IPS DF 19.7 (cell line): ENCODE results near the gene ARL4C.

ENCODE experiments used
- DNase-seq: peaks from one replicate; pipeline ENCODE4 v3.0.0-alpha.2; 2013; ENCODE audit warnings: low read depth, low spot score

ARL4C gene, protein sequence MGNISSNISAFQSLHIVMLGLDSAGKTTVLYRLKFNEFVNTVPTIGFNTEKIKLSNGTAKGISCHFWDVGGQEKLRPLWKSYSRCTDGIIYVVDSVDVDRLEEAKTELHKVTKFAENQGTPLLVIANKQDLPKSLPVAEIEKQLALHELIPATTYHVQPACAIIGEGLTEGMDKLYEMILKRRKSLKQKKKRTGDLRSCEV

DNA sequence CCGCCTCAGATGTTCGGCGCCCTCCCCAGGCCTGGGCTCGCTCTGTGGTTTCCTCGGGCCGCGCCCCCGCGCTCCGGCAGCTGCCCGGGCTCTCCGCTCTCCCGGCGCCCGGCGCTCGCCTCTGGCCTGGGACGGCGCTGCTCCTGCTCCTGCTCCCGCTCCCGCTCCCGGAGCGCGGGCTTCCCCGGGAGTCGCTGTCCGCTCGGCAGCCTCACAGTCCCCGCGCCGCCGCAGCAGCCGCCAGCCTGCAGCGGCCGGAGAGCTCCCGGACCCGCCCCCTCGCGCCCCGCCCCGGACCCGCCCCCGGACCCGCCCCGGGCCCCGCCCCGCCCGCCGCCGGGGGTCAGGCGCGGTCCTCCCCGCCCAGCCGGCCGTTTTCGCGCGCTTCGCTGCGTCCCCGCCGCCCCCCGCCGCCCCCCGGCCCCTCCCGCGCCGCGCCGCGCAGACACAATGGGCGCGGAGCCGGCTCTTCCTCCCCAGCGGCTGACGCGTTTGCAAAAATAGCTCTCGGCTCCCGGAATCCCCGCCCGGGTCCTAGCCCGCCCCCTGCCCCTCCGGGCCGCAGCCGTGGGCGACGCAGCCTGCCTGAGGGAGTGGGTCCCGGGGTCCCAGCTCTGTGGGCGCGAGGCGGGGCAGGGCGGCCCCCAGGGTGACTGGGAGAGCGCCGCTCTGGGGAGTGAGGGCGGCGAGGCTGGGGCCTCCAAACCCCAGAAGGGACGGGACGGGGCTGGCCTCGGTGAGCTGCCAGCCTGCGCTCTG lies at the start of gene ARL4C:
Gene ARL4C (minus strand): TSS at position 247 of the 759 bp plus-strand sequence. CDS start 495 bp downstream, outside the sequence.
- no peak for DNase-seq

- DNase-seq, result peak; percentile 50
Observed at GRCh38 chr2:234544659-234545611, 48.1 kb upstream of the ARL4C start.

- no peak for DNase-seq
Observed at GRCh38 chr2:234542742-234543141, 45.9 kb upstream of the ARL4C start.

DNA sequence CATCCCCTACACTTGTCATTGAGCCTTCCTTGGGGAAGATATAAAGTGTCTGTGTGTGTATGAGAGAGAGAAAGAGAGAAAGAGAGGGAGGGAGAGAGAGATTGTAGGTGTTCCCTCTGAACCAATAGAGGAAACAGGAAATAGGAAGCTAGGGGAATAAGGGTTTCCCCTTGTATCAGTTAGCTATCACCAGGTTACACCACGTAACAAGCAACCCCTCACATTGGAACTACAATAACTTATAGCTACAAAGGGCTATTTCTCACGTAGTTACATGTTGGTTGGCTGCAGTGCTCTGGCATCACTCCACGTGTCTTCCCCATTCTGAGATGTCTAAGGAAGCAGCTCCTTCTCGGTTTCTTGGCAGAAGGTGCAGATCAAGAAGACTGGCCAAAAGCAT lies 41.0 kb upstream of the ARL4C start:
- no peak for DNase-seq

DNA sequence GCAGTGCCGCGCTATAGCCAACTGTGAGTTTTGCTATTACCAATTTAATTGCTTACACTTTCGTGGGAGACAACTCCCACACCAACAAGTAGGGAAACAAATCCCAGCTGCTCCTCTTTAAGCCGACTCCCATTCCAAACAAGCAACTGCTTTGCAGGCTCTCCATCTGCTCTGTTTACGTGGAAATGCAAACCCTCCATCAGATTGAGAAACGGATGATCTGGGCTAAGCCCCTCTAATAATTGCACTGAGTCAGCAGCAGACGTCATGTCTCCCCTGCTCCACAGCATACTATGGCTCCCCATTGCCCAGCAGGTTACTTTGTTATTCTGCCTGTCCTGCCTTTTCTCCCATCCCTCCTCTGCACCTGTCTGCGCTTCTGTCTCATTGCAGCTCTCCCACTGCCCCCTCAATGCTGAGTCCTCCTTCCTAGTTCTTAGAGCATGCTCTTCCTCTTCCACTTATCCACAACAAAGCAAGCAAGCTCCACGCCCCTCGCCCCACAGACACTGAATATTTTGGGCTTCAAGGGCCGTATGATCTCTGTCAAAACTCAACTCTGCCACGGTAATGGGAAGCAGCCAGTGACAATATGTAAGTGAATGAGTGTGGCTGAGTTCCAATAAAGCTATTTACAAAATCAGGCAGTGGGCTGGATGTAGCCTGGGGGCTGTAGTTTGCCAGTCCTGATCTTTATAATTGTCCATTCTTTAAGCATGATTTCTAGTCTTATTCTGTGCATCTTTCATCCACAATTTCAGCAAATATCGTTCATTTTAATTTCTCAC lies 39.5 kb upstream of the ARL4C start:
- DNase-seq, result no peak

GRCh38 chr2:234535464-234535863 lies 38.6 kb upstream of the ARL4C start:
- DNase-seq, result no peak

DNA sequence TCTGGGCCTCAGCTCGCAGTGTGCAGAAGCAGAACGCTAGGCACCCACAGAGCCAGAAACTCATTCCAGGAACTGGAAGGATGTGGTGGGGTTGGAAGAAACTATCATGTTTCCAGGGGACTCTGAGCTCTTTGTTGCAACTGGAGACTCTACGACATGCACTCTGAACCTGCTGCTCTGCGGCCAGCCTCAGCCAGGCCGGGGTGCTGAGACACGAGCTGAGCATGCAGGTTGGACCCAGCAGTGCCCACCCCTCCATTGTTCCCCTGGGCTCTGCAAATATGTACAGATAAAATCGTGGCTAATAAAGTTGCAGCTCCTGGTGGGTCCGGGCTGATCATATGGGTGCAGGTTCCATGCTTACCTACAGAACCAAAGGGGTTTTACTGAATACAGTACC lies 37.6 kb upstream of the ARL4C start:
- DNase-seq, result no peak

DNA sequence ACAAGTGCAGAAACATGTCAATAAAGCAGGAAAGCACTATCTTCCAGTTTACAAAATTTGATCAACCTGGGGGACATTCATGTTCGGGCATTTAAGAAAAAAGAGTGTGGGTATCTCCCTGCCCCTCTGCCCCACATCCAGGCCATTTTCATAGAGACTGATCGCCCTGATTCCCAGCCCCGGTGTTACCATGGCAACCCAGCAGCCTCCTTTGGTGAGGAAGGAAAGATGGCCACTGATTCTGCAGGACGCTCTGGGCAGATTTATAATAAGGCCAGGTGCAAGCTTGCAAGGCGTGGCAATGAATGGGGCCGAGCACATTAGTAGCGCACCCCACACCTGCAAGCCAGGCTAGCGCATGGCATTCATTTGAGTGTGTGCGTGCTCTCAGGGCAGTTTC lies 36.7 kb upstream of the ARL4C start:
- no peak for DNase-seq

GRCh38 chr2:234528410-234529148 lies 31.7 kb upstream of the ARL4C start:
- DNase-seq, result no peak

DNA sequence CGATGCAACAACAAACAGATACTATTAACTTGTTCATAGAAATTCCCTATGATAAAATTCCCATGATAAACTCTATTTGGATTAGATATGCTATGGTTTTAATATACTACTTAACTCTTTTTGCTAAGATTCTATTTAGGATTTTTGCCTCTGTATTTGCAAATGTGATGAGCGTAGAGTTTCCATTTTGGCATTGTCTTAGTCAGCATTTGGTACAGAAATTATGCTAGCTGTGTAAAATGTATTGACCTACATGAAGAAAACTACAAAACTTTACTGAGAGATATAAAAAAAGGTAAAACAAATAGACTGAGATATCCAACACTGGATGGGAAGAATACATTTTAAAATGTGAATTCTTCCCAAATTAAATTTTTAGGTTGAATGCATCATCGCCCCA lies 29.8 kb upstream of the ARL4C start:
- no peak for DNase-seq

GRCh38 chr2:234521536-234521935 lies 24.7 kb upstream of the ARL4C start:
- DNase-seq, result no peak

GRCh38 chr2:234518986-234519642 lies 22.2 kb upstream of the ARL4C start:
- no peak for DNase-seq

GRCh38 chr2:234517971-234518370 lies 21.1 kb upstream of the ARL4C start:
- no peak for DNase-seq

- DNase-seq, result no peak
Observed at GRCh38 chr2:234514873-234515638, 18.2 kb upstream of the ARL4C start.

DNA sequence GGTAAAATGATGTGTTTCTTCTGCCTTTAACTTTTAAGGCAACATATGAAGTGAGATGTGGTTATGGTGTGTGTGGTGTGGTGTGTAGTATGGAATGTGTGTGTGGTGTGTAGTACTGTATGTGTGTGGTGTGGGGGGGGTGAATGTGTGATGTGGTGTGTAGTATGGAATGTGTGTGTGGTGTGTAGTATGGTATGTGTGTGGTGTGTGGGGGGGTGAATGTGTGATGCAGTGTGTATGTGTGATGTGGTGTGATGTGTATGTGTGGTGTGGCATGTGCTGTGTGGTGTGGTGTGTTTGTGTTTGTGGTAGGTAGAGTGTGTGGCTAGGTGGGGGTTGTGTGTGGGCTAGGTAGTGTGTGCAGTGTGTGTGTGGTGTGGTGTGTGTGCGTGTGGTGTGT lies 17.2 kb upstream of the ARL4C start:
- DNase-seq, result no peak

GRCh38 chr2:234512884-234513669 lies 16.2 kb upstream of the ARL4C start:
- DNase-seq, result no peak

GRCh38 chr2:234502919-234503285 lies 6.0 kb upstream of the ARL4C start:
- no peak for DNase-seq

DNA sequence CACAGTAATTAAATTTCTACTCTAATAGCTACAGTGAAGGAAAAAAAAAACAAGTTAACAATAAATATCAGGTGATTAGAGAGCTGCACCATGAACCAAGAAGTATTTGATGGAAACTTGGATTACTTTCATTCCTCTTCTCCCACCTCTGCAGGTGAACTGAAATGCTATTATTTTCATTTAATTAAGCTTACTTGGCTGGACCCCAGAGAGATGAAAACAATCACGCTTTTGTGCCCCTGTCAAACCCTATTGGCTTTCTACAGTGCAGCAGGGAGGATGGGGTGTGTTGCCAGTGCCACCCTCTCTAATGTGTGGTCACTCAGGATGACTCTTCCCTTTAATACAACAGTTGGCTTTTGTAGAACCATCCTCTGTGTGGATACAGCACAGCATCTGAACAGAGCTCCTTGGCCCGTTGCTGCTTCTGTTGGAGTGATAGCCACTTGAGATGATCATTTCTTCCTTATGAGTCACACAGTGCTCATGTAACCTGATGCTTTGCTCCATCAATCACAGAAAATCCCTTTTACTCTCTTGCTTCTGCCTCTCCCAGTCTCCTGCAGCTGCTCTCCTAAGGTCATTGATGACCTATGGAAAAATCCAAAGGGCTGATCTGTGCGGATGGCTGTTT lies 5.5 kb upstream of the ARL4C start:
- no peak for DNase-seq
